GM10248 (cell line): Measurements from ENCODE around the gene COG5.

Source experiments
- CTCF ChIA-PET: fragments of 300-600 bp; sonication (Branson Sonifier 250); formaldehyde crosslinking; extraction: SDS; loops from one replicate; lab custom pipeline; 2021; ENCODE audit warnings: antibody characterized with exemption; lab: Yijun Ruan, JAX
- POLR2A ChIA-PET: fragments of 350-650 bp; sonication (Branson Sonifier 250); formaldehyde crosslinking; extraction: SDS; loops from one replicate; lab custom pipeline; 2020; ENCODE audit warnings: antibody characterized with exemption; lab: Yijun Ruan, JAX
- DNase-seq: peaks from one replicate; pipeline ENCODE4 v3.0.0; 2012; ENCODE audit errors: extremely low spot score
- TF ChIP-seq, protein P1 (sequence below): IDR thresholded peaks from 2 replicates; pipeline ENCODE4 v1.5.1; 2012; ENCODE audit warnings: mild to moderate bottlenecking, low read depth; ENCODE audit errors: extremely low read depth, missing control alignments, control extremely low read depth

Gene COG5

GRCh38 chr7:107570298-107570697 is 6.6 kb upstream of the COG5 start:
- no peak for DNase-seq
- ChIA-PET CTCF (interaction anchor here (1.2 kb wide), 1 partner anchor 11 kb away, joined by 4 read pairs; no protein-coding TSS in a partner anchor), POLR2A (no interaction called here)
- TF ChIP-seq, protein P1, sequence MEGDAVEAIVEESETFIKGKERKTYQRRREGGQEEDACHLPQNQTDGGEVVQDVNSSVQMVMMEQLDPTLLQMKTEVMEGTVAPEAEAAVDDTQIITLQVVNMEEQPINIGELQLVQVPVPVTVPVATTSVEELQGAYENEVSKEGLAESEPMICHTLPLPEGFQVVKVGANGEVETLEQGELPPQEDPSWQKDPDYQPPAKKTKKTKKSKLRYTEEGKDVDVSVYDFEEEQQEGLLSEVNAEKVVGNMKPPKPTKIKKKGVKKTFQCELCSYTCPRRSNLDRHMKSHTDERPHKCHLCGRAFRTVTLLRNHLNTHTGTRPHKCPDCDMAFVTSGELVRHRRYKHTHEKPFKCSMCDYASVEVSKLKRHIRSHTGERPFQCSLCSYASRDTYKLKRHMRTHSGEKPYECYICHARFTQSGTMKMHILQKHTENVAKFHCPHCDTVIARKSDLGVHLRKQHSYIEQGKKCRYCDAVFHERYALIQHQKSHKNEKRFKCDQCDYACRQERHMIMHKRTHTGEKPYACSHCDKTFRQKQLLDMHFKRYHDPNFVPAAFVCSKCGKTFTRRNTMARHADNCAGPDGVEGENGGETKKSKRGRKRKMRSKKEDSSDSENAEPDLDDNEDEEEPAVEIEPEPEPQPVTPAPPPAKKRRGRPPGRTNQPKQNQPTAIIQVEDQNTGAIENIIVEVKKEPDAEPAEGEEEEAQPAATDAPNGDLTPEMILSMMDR = no peak

GRCh38 chr7:107564553-107565298 is 1.0 kb upstream of the COG5 start:
- POLR2A ChIA-PET = interaction anchor here (1.0 kb wide), 2 partner anchors 11 to 395 kb away, joined by 3 read pairs; no protein-coding TSS in a partner anchor
- no peak for DNase-seq
- TF ChIP-seq, protein P1 = no peak
- CTCF ChIA-PET = interaction anchor here (1.3 to 1.8 kb wide), 2 partner anchors 8 to 11 kb away, joined by 6 to 8 read pairs; no protein-coding TSS in a partner anchor

DNA sequence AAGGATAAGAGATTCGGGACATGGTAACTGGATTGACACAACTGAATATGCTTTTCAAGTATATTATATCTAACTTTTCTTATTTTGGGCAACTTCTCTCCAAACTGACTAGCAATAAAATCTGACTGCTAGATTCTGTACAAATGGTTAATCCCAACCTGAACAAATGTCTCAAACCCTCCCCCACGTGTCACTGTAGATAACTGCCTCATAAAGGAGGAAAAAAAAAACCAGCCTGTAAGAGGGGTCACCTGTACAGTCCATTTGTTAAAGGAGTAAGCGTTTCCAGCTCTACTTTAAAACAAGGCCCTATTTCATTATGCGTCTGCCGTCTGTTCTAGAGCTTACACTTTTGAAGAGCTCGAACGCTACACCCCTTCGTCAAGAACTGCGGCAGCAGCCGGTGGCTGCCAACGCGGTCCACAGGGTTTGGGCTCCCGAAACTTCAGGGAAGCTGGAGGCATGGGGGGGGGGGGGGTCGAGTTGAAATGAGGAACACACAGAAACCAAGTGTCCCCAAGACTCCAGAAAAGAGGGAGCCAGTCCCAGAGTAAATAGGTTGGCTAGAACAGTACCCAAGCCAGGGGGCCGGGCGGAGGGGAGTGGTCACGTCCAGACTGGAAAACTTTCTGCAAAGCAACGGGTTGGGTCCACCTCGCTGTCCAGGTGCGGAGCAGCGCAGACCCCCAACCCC is 492 bp downstream of the COG5 start:
- ChIA-PET POLR2A (interaction anchor here (0.5 to 1.0 kb wide), 3 partner anchors 31 to 394 kb away, joined by 3 to 9 read pairs (median 4); no protein-coding TSS in a partner anchor), CTCF (interaction anchor here (0.9 to 1.3 kb wide), 3 partner anchors 9 to 374 kb away, joined by 3 to 6 read pairs (median 3); no protein-coding TSS in a partner anchor)
- TF ChIP-seq, protein P1 = no peak
- DNase-seq = no peak

GRCh38 chr7:107560898-107561516 is 2.7 kb downstream of the COG5 start:
- ChIA-PET POLR2A (no interaction called here), CTCF (no interaction called here)
- TF ChIP-seq, protein P1 = no peak
- DNase-seq = no peak

DNA sequence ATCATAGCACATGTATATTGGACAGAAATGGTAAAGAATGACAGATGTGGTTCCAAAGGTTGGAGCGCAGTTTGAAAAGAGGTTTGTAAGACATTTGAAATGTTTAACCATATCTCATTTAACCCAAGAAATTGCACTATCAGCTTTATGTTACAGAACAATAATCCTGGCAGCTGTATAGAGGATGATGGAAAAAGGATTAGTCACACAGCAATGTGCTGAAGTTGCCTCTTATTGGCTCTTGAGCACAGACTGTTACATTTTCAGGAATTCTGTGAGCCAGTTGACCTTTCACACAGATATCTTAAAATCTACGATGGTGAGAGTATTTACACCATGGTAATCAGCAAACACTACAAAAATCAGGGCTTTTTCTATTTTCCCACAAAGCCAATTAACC is 3.9 kb downstream of the COG5 start:
- DNase-seq = no peak
- TF ChIP-seq, protein P1 = no peak
- POLR2A ChIA-PET = no interaction called here
- CTCF ChIA-PET = interaction anchor here (2.9 kb wide), 1 partner anchor 12 kb away, joined by 8 read pairs; no protein-coding TSS in a partner anchor

DNA sequence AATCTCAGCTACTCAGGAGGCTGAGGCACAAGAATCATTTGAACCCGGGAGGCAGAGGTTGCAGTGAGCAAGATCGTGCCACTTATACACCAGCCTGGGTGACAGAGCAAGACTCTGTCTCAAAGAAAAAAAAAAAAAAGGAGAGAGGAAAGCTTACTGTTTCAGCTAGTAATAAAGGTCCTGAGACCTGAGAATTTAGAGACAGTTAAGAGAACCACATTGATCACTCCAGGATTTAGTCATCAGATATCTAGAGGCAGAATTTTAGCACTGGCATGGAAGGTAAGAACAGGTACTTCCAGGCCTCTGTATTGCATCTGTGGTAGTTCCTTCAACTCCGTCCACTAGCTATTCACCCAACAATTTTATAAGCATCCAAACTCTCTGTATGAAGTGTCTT is 7.8 kb downstream of the COG5 start:
- CTCF ChIA-PET = no interaction called here
- TF ChIP-seq, protein P1 = no peak
- POLR2A ChIA-PET = interaction anchor here (0.7 kb wide), 1 partner anchor 106 kb away, joined by 5 read pairs; no protein-coding TSS in a partner anchor
- no peak for DNase-seq
